CMK (cell line): ENCODE results near the gene DMRT2.

ENCODE experiments used
- DNase-seq: peaks from one replicate; pipeline ENCODE4 v3.0.0-alpha.2; 2010; ENCODE audit warnings: low read depth

The DMRT2 gene

DNA sequence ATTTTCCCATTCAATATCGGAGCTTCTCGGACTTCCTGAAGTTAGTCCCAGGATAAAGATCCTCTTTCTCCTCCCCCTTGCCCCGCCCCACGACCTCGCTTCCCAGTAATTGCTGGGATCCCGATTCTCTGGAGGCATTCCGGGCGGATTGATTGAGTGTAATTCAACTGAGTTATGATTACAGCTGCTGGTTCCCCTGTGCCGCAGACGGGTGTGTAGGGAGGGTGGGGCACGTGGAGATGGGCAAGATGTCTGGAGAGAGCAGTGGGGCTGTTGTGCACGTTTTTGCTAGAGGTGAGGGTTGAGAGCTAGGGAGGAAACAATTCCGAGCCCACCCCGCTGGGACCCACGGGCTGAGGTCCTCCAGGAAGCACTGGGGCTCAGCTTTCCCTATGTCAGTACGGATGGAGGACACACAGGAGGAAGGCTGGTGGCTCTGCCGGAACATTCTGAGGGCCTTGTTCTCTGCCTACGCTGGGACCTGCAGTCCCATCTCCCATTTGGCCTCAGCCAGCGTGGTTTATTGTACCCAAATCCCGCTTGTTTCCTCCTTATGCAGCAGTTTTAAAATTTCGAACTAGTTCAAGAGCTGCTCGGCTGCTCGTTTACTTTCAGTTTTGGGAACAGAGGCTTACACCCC lies 2.4 kb upstream of the DMRT2 start:
- DNase-seq, result no peak

DNA sequence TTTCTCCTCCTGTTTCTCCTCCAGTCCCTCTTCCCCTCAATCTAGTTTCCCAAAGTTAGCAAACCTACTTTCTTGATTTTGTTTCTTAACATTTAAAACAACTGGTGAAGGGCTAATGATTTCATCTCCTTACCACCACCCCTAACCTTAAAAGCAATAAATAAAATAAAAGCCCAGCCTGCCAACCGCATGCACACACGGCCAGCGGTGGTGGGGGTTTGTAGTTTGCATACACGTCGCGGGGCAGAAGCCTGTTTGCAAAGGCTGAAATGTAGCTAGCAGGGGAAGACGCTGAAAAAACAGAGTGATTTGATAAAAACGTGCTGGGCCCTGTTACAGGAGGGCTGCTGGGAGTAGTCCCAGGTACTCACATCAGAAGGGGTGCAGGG lies 1.9 kb upstream of the DMRT2 start:
- DNase-seq, result no peak

DNA sequence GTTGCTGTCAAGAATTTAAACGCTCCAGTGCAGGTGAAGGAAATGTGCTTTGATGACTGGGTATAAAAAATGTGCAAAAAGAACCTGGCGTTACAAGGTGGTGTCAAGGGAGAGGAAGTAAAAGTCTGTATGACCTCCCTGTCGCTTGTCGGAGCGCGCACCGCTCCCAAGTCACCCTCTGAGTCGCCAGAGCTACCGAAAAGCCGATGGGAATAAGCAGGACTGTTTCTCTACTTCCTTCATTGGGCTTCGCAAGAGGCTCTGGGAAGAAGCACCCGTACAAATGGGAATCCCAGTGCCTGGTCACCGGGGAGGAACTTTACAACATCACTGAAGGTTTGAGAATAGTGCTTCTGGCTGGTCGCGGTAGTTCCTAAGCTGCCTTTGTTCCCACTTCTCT lies 1.3 kb upstream of the DMRT2 start:
- DNase-seq, result no peak

DNA sequence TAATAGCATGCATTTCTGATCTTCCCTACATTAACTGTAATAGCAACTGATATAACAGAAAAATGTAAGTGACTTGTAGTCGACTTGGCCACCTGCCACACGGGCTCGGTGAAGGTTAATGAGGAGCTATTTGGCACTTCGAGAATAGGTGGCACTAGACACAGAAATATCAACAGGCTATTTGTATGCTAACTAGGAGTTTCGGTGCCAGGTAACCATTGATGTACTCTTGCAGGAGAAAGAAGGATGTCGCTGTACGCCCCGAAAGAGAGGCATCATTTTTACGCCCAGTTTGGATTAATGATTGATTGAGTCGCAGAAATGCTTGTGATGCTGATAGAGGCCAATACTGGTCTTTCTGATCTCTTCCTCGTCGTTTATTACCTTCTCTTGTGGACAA lies 516 bp upstream of the DMRT2 start:
- DNase-seq, result no peak

DNA sequence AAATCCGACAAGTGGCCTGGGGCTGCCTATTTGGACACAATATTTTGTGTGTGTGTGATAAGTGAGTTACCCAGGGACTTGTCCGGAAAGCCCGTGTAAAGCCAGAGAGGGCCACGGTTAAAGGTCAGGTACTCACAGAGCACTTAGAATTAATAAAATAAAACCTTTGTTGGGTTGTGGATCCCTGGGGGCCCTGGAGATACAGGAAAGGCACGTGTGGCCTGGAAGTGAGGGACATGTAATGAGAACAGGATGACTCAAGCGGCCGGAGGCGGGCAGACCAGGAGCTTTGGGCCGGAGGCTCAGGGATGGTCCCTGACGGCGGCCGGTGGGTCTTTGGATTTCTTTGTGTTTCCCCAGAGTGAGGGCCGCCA lies 1.0 kb downstream of the DMRT2 start:
- no peak for DNase-seq

DNA sequence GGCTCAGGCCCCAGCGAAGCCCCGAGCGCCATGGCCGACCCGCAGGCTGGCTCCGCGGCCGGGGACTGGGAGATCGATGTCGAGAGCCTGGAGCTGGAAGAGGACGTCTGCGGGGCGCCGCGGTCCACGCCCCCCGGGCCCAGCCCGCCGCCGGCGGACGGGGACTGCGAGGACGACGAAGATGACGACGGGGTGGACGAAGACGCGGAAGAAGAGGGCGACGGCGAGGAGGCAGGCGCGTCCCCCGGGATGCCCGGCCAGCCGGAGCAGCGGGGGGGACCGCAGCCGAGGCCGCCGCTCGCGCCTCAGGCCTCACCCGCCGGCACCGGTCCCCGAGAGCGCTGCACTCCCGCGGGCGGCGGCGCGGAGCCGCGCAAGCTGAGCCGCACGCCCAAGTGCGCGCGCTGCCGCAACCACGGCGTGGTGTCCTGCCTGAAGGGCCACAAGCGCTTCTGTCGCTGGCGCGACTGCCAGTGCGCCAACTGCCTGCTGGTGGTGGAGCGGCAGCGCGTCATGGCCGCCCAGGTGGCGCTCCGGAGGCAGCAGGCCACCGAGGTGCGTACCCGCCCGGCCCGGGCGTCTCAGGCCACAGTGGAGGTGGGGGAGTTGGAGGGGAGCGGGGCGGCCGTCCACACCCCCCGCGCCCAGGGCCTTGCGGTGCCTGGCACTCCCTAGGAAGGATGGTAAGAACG lies 1.6 kb downstream of the DMRT2 start:
- DNase-seq, result no peak

DNA sequence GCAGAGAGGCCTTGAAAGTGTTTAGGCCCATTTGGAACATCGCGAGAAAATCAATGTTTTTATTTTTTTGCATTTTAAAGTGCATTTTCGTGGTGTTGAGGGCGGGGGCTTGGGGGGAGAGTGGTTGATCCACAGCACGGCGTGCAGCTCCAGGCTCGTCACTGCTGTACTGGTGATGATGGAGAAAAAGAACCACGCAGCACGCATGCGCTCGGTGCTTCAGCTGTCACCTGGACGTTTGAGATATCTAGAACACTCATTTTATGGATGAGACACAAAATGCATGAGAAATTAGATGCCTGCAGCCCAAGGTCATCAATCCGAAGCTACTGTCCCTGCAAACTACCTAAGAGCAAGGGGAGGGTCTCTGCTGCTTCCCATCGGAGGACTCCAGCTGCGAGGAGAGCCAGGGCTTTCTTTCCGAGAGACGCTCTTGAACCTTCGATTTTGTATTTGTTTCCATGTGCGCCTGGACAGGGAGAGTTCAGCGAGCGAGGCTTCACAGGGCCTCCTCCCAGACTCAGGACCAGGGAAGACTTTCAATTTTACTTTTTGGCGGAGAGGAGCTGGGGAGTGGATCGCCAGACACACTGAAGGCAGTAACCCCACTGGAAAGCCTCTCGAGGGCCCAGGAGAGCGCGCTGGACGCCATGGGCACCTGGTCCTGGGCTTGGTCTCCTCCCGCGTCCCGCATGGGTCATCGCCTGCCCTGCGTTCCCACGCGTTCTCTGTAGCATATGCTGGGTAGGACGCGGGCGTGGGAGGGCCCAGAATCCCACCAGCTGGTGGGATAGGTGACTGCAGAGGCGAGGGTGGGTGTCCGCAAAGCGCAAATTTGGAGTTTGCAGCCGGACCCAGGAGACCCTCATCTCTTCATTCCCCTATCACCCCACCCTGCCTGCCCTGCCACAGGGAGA lies 2.5 kb downstream of the DMRT2 start:
- DNase-seq, result no peak

DNA sequence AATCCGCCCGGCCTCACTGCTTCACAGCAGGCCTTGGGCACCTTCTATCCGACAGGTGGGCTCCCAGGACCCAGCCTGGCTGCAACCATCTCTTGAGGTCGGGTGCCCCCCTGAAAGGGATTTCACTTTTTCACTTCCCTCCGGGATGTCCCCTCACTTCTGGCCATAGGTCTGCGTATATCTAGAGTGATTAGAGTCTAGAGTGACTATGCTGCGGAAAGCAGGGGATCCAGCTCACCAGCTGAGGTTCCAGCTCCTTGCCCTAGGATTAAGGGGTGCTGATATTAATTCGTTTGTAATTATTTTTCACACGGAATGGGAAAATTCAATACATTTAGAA lies 3.1 kb downstream of the DMRT2 start:
- DNase-seq, result no peak

DNA sequence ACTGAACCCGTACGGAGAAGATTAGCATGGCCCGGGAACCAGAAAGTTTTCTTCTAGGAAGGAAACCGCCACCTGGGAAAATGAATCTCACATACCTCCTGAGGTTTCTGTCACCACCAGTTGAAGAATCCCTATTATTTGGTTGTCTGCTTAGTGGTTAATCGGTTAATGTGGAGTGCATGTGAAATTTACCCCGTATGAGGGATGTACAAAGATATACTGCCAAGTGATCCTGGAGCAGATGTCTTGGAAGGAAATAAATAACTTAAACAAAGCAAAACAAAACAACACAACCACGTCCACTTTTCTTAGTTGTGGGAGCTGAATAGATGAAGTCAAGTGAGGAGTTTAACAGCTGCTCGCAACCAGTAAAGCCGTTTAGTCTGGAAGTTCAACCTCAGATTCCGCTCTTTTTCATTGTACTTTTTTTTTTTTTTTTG lies 3.8 kb downstream of the DMRT2 start:
- DNase-seq, result no peak

DNA sequence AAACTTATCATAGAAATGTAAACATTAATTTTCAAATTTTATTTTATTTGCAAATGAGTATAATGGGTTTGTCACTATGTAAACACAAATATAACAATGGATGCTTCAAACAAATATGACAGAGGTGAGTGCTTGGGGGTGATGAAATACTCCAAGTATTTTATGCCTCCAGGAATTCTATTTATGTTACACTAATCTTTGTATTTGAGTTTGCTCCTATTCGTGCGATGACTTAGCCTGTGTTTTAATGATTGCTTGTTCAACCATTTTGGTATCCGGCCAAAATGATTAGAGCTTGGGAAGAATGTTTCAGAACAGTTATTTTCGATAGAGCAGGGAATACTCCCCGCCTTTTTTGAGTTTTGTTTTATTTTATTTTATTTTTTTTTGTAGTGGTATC lies 5.0 kb downstream of the DMRT2 start:
- DNase-seq, result no peak

DNA sequence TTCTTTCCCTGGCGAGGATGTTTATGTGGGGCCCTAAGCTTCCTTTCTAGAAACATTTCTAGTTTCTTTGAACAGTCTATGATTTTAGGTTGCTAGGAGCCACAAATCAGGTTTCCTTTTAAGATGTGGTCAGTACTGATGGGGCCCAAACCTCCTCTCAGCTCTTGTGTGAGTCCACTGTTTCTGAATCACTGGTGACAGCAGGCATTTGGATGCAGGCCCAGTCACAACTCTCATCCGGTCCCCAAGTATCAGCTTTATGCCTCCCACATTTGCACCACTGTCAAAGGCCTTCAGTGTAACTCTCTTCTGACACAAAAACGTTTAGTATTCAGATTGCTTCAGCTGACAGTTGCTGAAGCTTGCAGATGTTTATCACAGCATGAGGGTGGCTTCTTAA lies 7.8 kb downstream of the DMRT2 start:
- DNase-seq, result no peak

DNA sequence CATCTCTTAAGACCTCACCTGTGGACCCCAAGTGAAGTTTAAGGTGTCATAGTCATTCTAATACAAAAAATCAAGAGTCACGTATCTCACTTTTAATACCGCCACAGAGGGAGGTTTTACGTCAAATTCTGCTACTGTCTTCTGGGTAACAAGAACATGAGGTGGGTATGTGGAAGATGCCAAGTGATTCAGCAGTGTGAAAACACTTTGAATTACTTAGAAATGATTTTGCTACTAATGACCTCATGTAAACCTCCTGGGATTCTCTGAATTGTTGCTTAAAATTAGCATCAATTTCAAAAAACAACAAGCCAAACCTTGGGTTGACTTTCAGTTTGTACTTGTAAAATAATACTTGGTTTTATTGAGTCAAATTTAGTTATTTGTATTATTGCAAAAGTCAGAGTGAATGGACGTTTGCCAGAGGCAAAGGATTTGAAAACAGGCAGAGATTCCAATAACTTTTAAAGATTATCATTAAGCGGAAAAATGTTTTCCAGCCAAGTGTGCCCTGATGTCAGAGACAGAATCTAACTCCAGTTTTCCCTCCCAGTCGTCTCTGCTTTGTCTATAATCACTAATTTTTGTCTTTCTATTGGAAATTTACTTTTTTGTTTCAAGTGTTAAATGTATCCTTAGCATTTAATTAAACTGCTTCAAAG lies 8.8 kb downstream of the DMRT2 start:
- no peak for DNase-seq

DNA sequence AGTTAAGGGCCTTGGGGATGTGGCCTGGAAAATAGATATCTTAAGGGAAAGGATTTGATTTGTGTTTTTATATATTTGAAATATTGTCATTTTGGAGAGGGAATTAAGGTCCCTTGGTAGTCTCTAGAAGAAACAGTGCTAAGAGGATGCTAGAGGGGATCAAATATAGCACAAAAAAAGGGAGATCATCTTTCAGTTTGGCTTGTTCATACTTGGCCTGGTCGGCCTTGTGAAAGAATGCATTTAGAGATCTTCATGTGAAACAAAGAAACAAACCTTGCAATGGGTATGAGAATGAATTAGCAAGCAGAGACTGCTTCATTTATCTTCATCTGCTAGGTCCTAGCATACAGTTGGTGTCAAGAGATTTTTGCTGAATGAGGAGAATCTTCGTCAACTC lies 15.0 kb downstream of the DMRT2 start:
- DNase-seq, result no peak

DNA sequence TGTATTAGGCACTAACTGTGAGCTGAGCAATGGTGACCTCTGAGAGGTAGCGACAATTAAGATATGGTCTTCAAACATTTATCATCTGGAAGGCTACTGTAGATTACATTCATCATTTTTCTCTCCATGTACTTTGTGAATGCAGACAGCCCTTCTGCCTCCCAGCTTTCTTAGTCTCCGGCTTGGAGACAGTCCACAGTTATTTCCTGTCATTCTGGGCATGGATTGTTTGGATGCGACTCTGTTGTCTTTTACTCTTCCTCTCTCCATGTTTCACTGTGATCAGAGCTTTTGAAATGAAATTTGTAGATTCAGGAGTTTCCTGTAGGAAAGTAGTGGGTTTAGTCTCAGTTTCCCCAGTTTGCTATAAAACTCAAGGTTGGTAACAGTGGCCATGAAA lies 20.5 kb downstream of the DMRT2 start:
- DNase-seq, result no peak

DNA sequence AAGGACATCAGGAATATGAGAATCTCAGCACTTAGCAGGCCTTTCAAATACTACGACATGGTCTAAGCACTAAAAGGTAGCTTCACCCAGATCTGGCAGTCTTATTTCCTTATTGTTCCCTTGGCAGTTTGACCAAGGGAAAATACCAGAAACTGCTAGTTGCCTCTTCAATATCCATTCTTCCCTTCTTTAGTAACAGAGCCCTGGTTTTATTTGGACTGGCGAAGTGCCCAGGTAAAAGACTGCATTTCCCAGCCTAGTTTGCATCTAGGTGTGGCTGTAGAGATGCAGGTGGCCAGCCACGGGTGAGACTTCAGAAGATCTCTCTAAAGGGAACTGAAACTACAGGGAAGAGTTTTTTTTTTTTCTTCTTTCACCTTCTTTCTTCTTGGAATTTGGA lies 21.6 kb downstream of the DMRT2 start:
- DNase-seq, result no peak

DNA sequence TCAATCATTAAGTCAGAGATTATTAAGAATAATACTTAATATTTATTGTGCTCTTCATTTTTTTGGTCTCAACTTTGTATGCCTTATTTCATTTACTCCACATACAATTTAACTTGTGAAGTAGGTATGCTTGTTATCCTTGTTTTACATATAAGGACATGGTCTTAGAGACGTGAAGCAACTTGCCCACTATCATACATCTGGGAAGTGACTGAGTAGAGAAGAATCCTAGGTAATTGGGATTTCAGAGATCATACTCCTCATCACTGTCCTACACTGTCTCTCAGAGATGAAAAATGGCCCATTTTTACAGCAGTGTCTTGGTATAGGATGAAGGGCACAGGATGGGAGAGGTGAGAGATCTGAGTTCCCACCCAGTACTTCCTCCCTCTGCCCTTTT lies 23.3 kb downstream of the DMRT2 start:
- DNase-seq, result no peak

DNA sequence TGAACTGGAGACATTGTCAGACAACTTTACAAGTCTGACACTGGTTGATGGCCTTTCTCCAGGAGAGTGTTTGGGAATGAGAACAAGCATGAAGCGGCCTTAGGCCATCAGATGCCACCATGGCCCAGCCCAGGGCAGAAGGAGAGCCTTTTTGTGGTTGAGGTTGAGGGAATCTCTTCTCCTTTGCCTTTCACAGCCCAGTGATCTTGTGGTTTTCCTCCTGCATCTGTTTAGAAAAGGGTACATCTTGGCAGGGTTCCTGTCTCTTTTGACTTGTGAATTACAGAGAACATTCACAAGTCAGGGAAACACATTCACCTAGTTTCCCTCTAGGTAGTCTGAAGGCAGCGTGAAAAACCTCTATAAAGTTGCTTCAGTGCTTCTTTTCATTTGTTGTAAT lies 27.5 kb downstream of the DMRT2 start:
- no peak for DNase-seq

DNA sequence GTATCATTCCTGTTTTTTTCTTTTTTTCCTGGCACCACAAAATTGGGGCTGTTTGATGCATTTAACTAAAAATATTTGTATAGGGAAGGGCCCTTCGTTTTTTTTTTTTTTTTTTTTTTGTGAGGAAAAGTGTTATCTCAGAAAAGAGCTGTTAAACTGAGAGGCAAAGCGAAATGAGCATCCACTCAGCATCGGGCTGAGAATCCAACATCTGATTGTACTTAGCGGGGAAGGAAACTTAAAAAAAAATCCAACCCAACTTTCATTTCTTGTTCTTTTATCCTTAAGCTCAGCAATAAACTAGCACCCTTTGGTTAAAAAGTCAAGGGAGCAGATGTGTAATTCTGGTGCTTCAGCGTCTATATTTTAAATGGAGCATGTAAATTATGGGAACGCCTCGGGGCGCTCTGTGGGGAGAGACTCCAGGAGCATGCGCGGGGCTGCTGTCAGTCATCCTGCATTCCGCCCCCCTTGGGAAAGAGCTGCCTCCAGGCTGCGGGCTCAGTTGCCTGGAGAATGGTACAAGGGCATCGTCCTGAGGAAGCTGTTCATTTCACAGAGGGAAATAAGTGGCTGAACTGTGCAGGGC lies 33.3 kb downstream of the DMRT2 start:
- no peak for DNase-seq

DNA sequence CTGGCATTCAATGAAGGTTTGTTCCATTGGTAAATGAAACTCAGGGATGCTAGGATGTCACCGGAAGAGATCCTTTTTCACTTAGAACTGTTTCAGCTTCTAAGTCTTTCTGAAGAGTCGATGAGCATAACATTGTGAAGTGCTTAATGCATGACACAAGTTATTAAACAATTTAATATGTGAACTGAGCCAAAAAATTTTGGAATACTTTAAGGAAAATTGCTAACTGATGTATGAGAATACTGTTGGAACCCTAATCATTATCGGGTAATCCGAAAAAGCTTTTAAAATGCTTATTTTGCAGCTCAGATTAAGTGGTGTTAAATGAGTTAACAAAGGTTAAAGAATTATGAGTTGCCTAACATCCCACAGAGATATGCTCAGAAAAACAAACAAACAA lies 34.9 kb downstream of the DMRT2 start:
- no peak for DNase-seq

DNA sequence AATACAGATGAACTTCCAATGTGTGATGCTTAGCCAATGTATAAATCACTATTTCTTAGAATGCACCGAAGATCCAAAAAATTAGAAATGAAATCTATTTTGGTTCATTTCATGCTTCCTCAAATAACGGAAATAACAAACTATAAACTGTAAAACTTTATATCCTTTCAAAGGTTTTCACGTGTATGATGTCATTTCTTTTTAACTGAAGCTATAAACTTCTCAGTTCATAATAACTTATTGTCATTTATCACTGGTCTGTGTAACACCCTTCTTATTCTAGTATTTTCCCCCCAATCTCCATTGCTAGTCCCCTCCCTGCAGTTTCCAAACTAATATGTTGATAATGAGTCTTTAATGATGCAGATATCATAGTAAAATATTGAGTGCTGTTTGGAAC lies 36.4 kb downstream of the DMRT2 start:
- DNase-seq, result no peak

DNA sequence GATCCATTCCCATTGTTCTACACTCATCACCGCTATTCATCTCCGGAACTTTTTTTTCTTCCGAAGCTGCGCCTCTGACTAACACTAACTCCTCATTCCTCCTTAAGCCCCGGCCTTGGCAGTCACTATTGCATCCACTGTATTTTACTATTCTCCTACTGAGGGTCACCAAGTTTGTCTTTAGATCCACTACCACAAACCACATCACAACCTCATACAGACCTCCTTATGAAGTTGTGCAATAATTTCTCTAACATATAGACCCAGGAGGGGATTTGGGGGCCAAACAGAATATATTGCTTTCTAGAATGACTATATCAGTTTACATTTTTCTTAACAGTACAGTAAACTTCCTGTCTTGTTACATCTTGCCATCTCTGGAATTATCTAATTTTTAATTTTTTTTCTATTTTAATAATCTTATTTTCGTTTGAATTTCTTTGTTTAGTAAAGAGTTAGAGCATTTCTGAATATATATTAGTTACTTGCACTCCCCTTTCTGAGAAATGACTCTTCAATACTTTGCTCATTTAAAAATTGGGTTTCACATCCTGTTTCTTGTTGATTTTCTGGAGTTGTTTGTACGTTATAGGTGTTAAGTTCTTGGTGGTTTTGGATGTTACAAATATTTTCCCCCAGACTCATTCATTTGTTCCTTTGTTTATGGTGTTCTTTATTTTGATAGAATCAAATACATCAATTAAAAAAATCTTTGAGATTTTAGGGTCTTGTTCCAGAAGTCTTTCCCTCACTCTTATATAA lies 37.1 kb downstream of the DMRT2 start:
- no peak for DNase-seq

DNA sequence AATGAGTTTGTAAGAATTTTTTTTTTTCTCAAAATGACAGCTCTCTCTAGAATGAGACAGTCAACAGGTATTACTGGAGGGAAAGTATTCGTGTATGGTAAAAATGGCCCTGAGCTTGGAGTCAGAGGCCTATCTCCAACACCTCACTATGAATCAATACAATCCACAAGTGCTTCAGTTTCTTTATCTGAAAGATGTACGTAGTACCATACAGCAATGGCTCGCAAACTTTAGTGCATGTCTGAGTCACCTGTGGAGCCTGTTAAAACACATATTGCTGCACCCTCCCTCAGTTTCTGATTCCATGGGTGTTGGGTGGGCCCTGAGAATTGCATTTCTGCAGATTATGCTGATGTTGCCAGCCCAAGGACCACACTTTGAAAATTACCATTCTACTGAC lies 44.6 kb downstream of the DMRT2 start:
- DNase-seq, result no peak
